ENCODE results near the gene ATP6V0A4.
"Not testable (repeated sequence)": the region's sequence is repeated elsewhere in the genome, so short reads cannot be mapped to it uniquely, and the experiment has no call there.

Gene ATP6V0A4

GRCh38 chr7:138801256-138801655 is 3.3 kb upstream of the ATP6V0A4 start:
- DNase-seq = no peak

- no peak for DNase-seq
Measured at GRCh38 chr7:138799336-138800000, 1.5 kb upstream of the ATP6V0A4 start.

- DNase-seq = no peak
Measured at GRCh38 chr7:138798836-138799235, 840 bp upstream of the ATP6V0A4 start.

DNA sequence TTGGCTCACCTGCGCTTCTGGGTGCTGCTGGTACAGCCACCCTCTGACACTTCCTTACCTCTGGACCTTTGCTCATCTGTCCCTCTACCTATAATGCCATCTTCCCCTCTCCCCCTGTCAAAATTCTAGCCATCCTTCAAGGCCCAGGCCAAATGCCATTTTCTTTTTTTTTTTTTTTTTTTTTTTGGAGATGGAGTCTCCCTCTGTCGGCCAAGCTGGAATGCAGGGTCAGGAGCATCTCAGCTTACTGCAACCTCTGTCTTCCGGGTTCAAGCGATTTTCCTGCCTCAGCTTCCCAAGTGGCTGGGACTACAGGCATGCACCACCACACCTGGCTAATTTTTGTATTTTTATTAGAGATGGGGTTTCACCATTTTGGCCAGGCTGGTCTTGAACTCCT is 950 bp downstream of the ATP6V0A4 start:
- DNase-seq = not testable (repeated sequence)

DNA sequence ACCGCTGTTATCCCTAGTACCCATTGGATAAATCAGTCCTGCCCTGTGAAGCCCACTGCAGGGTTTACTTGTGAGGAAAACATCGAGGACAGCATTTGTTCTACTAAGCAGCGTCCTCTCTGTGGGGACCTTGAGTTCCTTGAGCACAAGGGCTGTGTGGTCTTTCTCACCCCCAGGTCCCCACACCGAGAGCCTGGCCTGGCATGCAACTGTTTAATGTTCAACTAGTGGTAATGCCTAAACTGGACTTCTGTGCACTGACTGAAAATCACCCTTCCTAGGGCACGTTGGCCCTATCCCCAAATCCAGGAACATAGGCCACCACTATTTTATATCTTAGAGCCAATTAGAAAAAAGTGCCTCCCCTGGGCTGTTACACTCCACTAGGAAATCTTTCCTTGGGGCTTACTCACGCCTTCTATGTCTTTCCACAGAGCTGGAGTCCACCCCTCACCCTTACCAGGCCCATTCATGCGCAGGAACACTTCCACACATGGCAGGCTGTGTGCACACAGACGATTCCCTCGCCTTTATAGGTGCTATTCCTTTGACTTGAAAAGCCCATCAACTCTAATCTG is 1.9 kb downstream of the ATP6V0A4 start:
- no peak for DNase-seq

- no peak for DNase-seq
Measured at GRCh38 chr7:138785587-138786437, 12.2 kb downstream of the ATP6V0A4 start.

- DNase-seq = no peak
Measured at GRCh38 chr7:138784692-138785091, 13.3 kb downstream of the ATP6V0A4 start.

DNA sequence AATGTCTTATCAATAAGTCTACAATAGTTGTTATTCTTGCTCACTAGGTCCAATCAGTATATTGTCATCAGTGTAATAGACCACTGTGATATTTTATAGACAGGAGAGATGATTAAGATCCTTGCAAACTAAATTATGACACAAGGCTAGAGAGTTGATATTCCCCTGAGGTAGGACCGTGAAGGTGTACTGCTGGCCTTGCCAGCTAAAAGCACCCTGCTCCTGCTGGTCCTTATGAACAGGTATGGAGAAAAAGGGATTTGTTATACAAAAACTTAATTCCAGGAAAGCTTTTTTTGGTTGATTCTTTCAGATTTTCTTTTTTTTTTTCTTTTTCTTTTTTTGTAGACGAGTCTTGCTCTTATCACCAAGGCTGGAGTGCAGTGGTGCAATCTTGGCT is 17.0 kb downstream of the ATP6V0A4 start:
- DNase-seq = no peak

GRCh38 chr7:138776166-138776833 is 21.7 kb downstream of the ATP6V0A4 start:
- DNase-seq = no peak

DNA sequence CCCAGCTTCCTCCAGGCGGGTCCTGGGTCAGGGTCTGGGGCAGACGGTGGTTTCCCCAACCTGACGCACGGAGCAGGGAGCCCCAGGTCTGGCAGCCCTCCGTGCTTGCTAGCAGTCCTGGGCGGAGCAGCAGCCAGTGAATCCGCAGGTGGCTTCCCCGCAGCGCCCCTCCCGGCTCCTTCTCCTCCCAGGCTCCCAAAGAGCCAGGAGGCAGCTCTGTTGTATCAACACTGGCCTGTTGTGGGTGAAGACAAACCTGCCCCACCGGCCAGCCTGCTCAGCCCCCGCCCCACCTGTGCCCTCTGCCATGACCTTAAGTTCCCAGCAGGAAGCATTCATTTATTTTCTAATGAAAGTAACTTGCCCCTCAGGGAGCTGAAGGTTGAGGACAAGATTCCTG is 24.2 kb downstream of the ATP6V0A4 start:
- DNase-seq = no peak

- DNase-seq = no peak
Measured at GRCh38 chr7:138773176-138773575, 24.8 kb downstream of the ATP6V0A4 start.

GRCh38 chr7:138770904-138771303 is 27.1 kb downstream of the ATP6V0A4 start:
- DNase-seq = no peak

GRCh38 chr7:138768241-138768640 is 29.8 kb downstream of the ATP6V0A4 start:
- no peak for DNase-seq

DNA sequence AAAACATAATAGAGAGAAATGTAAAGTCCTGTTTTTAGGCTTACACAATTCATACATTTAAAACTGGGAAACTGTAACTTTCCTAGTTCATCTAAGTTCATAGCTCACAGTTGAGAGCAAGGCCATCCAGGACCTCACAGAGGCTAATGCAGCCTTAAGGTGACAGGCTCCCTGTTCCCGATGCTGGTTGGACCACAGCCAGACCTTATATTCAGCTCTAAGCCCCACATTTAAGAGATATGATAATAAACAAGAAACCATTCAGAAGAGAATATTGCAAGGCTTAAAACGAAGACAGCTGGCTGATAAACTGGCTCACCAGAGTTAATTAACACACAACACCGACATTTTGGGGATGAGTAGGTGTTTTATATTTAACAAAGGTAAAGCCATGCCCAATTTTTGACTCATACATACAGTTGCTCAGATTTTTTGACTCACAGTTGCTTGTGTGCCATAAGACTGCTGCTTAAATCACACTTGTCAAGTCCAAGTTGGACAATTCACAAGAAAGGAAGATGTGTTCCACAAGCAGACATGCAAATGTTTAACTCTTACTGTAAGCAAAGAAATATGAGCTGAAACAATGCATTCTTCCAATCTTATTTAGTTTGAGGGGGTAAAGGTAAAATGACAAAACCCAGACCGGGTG is 41.3 kb downstream of the ATP6V0A4 start:
- no peak for DNase-seq

- no peak for DNase-seq
Measured at GRCh38 chr7:138755842-138756590, 42.0 kb downstream of the ATP6V0A4 start.

DNA sequence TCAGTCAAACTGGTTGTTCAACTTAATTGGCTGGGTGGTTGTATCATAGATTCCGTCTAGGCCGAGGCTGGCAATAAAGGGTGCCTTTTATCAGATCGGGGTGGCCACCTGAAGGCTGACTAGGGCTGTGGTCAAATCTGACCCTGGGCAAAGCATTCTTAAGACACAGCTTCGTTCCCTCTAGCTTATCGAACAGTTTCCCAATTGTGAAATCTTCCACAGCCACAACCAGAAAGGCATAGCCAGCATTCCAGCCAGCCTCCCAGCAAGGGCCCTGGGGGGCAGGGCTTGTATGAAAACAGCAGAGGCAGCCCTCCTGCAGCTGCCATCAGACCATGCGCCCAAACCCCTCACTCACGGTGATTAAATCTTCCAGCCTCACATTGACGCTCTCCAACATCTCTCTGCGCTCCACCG is 42.7 kb downstream of the ATP6V0A4 start:
- no peak for DNase-seq

- peak; percentile 7 for DNase-seq
Measured at GRCh38 chr7:138753610-138754009, 44.4 kb downstream of the ATP6V0A4 start.

DNA sequence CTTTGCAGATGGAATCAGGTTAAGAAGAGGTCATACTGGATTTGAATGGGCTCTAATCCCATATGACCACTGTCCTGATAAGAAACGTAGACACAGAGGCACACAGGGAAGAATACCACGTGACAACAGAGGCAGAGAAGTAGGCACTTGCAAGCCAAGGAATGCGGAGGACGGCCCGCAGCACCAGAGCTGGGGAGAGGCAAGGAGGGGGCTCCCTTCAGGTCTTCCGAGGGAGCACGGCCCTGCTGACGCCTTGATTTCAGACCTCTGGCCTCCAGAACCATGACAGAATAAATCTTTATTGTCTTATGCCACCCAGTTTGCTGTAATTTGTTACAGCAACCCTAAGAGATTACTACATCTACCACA is 44.9 kb downstream of the ATP6V0A4 start:
- no peak for DNase-seq

DNA sequence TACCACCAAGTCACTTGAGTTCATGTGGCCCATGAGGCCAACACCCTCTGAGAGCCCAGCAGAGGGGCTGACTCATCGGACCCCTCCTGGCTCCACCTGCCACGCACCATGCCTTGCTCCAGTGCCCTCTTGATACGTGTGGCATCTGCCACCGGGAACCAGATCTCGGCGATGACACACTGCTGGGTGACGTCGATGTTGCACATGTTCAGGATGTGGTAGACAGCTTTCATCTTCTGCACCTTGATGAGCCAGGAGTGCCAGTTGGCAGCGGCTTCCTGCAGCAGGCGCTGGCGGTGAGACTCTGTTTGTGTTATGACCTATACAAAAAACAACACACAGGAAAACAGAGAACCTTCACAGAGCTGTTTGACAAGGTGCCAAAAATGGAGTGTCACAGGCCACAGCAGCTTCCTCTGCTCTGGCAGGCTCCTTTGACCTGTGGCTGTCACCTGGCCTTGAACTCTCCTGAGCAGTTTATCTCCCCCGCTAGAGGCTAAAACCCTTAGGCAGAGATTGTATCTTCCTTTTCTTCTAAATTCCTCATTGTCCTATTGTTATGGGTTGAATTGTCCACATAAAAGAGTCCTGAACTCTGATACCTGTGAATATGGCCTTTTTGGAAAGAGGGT is 45.4 kb downstream of the ATP6V0A4 start:
- peak; percentile 96 for DNase-seq

DNA sequence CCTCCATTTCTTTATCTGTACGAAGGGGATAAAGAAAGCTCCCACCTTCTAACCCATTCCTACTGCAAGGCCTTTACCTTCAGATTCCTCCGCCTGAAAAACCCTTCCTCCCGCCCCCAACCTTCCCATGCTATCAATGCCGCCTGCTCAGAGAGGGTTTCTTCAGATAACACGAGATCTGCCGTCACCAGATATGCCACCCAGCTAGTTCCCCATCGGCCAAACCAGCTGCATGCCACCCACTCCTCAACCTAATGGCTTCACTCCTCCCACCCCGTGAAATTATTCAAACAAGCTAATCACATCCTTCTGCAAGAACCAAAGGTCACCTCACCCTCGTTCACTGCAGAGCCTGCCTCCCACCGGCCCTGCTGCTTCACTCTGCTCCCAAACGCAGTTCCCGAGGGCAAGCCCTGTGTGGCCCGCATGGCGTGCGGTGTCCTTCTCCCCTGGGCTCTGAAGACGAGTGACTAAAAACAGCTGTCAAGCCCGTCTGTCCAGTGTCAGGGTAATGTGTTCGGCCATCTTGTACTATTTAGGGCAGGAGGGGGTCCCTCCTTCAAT is 47.0 kb downstream of the ATP6V0A4 start:
- DNase-seq = no peak

DNA sequence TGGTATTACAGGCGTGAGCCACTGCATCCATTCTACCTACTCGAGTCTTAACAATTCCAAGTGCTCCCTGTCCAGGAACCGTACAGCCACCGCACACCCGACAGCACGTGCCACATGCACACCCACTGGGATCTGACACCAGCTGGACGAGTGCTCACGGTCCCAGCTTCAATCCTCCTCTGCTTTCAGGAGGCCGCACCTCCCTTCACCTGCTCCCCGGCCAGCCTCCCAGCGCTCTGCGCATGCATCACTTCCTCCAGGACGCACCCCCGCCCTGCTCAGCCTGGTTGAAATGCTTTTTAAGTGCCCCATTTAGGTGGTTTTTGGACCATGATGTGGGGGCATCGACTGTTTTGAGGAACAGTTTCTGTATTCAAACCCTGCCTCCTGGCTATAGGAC is 47.5 kb downstream of the ATP6V0A4 start:
- no peak for DNase-seq
